GM12872 (cell line): ENCODE results near the gene ATP11A.

Experiments
- CTCF ChIP-seq: IDR thresholded peaks from 3 replicates; pipeline ENCODE4 v1.5.1; 2011; ENCODE audit warnings: low read depth, mild to moderate bottlenecking, low read length, moderate library complexity; ENCODE audit not compliant: insufficient read depth

ATP11A gene

DNA sequence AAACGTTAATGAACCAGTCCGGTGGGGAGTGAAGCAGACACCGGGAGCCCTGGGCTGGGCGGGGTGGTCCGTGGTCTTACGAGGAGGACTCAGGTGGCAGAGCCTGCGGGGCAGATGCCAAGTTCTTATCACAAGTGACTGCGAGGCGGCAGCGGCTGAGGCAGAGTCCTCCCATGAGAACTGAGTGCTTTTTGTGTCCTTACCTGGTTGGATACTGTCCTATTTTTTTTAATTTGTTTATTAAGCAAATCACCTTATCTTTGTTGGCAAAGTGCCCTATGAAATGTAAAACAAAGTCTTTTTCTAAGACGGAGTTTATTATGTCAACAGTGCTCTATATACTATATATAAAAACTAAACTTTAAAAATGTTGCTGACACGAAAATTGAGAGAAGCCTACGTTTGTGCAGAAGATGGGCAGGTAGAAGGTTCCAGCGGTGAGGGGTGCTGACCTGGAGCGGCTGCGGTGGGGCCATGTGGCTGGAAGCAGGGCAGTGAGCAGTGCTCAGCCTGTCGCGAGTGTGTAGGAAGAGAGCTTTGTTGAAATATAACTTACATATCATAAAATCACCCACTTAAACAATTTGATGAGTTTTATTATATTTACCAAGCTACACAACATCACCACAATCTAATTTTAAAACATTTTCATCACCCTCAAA is 82.2 kb downstream of the ATP11A start:
- no peak for TF ChIP-seq CTCF

DNA sequence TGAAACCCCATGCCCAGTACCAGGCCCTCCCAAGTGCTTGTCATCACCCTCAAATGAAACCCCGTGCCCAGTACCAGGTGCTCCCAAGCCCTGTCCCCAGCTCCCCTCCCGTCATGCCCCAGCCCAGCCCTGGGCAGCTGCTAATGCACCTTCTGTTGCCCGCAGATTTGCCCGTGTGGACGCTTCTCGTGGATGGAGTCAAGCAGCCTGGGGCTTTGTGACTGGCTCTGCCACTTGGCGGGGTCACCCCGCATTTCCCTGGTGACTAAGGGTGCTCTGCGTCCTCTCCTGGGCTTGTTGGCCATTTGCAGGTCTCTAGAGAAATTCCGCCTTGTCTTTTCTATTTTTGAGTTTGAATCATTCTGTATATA is 82.7 kb downstream of the ATP11A start:
- no peak for TF ChIP-seq CTCF

DNA sequence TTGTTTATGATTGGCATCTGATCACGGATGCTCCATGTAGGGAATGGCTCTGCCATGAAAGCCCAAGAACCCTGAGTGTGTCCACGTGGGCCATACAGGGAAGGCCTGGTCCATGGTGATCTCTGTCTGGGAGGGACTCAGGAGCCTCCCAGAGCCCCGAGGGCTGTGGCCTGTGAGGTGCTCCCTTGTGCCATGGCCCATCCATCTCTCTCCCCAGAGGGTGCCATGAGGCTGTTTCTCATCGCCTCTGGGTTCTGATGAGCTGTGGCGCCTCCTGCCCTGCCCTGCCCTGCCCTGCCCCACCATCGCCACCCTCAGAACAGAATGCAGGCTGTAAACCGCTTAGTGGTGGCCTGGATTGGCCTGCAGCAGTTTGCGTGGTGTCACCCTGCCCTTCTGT is 83.1 kb downstream of the ATP11A start:
- TF ChIP-seq CTCF = no peak

DNA sequence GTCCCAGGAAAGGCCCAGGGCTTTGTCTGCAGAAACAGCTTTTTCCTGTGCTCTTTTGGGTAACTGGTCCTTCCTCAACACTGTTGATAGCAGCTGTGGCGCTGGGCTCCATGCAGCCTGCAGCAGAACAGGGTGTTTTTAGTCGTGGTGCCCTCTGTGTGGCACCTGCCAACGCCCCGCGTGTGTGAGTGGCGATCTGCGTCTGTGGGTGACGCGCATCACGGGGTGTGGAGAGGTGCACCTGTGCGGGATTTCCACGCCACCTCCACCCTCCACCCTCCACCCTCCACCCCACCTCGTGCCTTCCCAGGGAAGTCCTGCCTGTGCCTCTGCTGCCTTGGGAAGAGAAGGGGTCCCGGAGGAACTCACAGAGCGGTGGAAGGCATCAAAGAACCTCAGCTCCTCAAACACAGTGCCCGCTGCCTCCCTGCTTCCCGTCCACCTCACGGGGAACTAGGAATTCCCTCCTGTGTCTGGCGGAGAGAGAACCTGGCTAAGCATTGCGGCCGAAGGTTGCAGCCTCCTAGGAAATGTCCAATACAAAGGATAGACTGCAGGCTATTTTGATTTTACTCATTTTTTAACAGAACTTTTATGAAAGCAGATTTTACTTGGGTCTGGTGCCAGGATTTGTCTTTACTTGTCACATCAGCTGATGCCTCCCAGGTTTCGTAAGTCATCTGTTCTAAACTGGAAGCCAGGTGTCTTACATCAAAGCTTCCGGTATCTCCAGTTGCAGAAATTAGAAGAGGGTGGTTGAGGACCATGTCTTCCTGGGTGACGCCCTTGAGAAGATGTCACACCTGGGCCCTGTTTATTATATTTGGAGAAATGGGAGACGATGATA is 84.0 kb downstream of the ATP11A start:
- TF ChIP-seq CTCF = no peak

DNA sequence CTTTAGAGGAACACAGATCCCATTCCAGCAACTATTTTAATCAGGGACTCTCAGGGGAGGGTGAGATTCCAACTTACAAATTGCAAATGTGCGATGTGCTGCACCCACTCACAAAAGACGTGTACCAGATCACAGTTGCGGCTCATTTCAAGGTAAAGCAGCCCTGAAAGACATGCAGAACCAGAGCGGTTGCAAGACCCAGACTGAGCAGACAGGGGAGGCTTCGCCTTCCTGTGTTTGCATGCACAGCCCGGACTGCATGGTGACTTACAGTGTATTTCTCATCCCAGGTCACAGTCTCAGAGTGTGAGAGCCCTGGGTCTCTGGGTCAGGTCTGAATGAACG is 84.6 kb downstream of the ATP11A start:
- no peak for TF ChIP-seq CTCF

DNA sequence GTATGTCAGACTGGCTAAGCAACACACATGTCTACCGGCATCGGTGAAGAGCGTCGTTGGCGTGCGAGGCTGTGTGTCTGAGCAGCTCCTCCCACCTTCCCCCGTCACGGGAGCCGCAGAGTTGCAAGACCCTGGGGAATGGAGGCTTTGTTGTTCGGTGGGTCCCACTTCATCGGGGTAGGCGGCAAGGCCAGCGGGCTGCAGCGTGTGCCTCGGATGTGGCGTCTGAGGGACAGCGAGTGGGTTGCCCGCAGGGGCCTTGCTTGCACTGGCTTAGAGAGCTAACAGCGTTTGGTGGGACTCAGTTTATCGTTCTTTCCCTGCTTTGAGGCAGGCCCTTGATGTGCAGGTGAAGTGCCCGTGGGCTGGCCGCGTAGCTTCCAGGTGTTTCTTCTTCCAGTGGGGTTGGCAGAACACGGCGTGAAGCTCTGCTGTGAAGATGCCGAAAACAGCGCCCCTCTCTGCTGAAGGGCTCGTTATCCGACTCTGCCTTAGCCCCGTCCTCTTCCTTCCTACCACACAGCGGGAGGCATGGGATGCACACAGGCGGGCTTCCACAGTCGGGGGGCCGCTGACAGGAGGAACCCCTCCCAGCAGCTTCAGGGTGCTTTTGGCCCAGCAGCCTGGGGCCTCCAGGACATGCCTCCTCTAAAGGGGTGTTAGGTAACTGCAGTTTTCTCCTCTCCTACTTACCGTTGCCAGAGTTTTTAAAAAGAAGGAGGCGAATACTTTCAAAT is 85.2 kb downstream of the ATP11A start:
- TF ChIP-seq CTCF = no peak

DNA sequence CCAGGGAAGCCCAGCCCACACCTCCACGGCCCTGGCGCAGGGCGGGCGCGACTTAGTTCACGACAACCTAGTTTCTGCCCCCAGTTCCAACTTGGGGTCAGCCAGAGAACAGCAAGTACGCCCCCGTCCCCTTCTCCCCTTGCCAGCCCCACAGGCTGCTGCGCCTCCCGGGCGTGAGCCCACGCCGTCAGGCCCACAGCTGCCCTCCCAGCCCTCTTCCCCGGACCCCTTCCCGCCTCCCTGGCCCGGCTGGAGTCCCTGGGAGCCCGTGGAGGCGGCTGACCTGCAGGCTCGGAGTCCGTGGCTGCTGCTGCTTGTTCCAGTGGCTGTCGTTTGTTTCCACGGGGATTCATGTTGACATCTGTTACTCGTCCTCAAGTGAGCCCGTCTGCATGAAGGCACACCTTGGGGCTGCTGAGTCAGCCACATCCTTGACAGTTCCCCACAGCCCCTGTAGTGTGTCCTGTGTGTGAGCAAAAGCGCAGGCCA is 86.0 kb downstream of the ATP11A start:
- TF ChIP-seq CTCF = no peak
